WI38 (cell line): ENCODE measurements around the gene MYO5C.

ENCODE experiments used
- H3K4me3 ChIP-seq: 2 replicates; pipeline ENCODE4 v1.5.1; 2011; ENCODE audit warnings: low read depth, mild to moderate bottlenecking, control low read depth, low read length
- TF ChIP-seq, protein P1 (sequence below): IDR thresholded peaks from 2 replicates; pipeline ENCODE4 v1.5.1; 2012; ENCODE audit warnings: low read depth, mild to moderate bottlenecking, control low read depth, low read length

MYO5C gene

DNA sequence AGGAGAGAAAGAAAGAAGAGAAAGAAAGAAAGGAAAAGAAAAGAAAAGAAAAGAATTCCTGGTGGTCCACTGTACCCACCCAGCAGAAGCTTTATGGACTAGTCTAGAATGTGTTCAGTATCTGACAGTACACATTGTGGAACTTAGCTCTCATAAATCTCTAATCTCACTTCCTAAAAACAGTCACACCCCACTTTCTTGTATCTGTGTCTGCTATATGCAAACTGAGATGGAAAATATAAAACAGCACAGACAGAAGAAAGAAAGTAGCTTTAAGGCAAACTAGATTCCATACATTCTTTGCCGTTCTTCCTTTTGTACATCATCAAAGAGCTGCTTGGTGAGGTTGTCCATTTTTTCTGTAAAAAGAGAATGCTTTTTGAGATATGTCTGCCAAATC, 63.3 kb downstream of the MYO5C start:
- no peak overlapping the region for H3K4me3 ChIP-seq
- TF ChIP-seq, protein P1, sequence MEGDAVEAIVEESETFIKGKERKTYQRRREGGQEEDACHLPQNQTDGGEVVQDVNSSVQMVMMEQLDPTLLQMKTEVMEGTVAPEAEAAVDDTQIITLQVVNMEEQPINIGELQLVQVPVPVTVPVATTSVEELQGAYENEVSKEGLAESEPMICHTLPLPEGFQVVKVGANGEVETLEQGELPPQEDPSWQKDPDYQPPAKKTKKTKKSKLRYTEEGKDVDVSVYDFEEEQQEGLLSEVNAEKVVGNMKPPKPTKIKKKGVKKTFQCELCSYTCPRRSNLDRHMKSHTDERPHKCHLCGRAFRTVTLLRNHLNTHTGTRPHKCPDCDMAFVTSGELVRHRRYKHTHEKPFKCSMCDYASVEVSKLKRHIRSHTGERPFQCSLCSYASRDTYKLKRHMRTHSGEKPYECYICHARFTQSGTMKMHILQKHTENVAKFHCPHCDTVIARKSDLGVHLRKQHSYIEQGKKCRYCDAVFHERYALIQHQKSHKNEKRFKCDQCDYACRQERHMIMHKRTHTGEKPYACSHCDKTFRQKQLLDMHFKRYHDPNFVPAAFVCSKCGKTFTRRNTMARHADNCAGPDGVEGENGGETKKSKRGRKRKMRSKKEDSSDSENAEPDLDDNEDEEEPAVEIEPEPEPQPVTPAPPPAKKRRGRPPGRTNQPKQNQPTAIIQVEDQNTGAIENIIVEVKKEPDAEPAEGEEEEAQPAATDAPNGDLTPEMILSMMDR, result no peak

DNA sequence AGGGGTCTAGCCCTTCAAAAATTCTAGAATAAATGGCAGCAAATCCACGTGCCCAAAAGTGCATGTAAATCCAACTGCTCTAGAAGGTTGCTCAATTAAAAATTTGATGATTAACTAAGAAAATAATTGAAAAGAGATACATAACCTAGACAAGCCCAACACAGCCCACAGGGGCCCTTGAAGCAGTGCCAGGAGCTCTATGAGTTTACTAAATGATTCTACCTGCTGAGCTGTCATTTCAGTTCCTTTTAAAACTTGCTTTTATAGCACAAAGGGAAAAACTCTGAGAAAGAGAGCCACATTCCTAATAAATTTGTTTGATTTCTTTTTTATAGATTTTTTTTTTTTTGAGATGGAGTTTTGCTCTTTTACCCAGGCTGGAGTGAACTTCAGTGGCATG, 65.5 kb downstream of the MYO5C start:
- TF ChIP-seq, protein P1, result no peak
- no peak overlapping the region for H3K4me3 ChIP-seq

DNA sequence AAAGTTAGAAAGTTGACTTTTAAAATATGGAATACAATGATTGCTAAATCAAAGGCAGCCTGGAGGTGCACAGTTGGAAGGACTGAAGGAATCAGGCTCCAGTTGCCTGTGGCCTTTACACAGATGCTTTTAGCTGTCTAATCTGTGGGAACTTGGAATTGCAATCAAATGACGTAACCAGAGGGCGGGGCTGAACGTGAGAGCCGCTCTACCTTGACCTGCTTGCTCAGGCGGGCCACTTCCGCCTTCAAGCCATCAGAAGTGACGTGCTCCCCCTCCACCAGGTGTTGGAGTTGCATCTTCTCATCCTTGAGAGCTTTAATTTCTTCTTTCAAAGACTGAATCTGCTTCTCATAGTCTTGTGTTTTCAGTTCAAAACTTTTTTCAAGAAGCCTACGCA, 66.7 kb downstream of the MYO5C start:
- H3K4me3 ChIP-seq, result no peak overlapping the region
- TF ChIP-seq, protein P1, result no peak

DNA sequence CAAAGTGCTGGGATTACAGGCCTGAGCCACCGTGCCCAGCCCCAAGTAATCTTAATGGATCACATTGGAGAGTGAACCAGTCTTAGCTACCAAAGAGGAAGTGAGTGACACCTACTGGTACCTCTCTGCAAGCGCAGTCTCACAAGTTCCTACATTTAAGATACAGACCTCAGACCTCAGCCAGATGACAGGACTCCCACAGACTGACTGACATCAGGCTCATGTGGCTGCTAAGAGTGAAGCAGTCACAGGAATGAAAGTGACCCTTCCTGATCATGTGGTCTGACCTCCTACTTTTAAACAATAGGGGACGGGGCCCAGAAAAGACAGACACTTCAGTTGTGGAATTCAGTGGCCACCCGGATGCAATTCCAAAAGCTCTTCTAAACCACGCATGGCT, 68.1 kb downstream of the MYO5C start:
- TF ChIP-seq, protein P1, result peak; percentile 82
- H3K4me3 ChIP-seq, result no peak overlapping the region

DNA sequence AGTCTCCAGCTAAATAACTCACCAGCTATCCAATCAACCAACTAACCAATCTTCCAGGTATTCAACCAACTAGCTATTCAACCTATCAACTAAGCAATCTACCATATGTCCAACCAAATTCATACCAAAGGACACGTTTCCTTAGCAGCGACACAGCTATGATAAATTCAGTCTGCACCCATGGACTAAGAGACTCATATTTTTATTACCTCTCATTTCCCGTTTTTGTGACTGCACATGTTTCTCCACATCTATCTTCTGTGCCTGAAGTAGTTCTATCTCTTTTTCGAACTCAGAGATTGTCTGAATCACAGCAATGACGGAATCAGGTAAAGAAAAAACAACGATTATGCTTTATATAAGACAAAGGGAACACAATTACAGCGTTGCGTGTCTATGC, 70.4 kb downstream of the MYO5C start:
- no peak overlapping the region for H3K4me3 ChIP-seq
- TF ChIP-seq, protein P1, result no peak

DNA sequence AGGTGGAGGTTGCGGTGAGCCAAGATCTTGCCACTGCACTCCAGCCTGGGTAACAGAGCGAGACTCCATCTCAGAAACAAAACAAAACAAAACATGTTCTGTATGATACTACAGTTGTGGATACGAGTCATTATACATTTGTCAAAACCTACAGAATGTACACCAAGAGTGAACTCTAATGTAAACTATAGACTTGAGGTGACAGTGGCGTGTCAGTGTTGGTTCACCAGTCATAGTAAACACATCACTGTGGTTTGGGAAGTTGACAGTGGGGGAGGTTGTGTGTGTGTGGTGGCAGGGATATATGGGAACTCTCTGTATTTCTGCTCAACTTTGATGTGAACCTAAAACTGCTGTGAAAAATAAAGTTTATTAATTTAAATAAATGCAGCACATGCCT, 71.4 kb downstream of the MYO5C start:
- no peak overlapping the region for H3K4me3 ChIP-seq
- TF ChIP-seq, protein P1, result no peak

DNA sequence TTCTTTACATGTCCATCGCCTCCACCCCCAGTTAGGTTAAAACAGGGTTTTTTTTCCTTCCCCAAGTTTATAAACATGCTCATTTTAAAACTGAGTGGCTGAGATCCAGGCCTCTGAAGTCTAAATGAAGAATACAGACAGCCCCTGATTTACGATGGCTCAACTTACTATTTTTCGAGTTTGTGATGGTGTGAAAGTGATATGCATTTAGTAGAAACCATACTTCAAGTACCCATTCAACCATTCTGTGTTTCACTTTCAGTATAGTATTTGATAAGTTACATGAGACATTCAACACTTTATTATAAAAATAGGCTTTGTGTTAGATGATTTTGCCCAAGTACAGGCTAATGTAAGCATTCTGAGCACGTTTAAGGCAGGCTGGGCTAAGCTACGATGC, 73.9 kb downstream of the MYO5C start:
- TF ChIP-seq, protein P1, result no peak
- H3K4me3 ChIP-seq, result no peak overlapping the region
